ENCODE results near the gene PGRMC2.
A peak's percentile ranks its signal among the peaks of the same experiment; 100 is the strongest.

PGRMC2 gene

GRCh38 chr4:128309585-128309984 lies 22.0 kb upstream of the PGRMC2 start:
- Mint-ChIP-seq H3K9me3 (no peaks in the 10 kb centered on the region), H3K4me3 (no peak overlapping the region), H3K36me3 (ENCODE audit: low read depth) (peaks cover 16% of the 10 kb centered on the region), H3K27me3 (no peaks in the 10 kb centered on the region), H3K27ac (no peak overlapping the region), H3K4me1 (ENCODE audit: low read depth) (no peaks in the 10 kb centered on the region)
- no peak for DNase-seq

DNA sequence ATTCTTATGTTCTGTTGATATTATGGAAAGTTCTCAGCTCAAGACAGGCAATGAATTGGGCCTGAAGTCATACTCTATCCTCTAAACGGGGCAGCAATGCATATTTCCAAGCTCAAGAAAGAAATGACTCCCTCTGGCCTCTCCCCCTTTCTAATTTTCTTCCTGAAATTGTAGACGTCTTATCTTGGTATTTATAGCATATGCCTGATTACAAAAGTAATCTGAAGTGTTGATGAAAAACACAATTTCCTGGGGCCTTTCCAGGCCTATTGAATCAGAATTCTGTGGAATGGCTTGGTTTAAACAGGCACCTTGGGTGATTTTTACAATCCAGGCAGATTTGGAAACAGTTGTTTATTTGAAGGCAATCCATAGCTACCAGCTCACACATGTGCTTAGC lies 21.4 kb upstream of the PGRMC2 start:
- no peak for DNase-seq
- Mint-ChIP-seq H3K9me3 (no peaks in the 10 kb centered on the region), H3K4me3 (no peak overlapping the region), H3K4me1 (ENCODE audit: low read depth) (no peaks in the 10 kb centered on the region), H3K27ac (no peak overlapping the region), H3K27me3 (no peaks in the 10 kb centered on the region), H3K36me3 (ENCODE audit: low read depth) (peaks cover 17% of the 10 kb centered on the region)

DNA sequence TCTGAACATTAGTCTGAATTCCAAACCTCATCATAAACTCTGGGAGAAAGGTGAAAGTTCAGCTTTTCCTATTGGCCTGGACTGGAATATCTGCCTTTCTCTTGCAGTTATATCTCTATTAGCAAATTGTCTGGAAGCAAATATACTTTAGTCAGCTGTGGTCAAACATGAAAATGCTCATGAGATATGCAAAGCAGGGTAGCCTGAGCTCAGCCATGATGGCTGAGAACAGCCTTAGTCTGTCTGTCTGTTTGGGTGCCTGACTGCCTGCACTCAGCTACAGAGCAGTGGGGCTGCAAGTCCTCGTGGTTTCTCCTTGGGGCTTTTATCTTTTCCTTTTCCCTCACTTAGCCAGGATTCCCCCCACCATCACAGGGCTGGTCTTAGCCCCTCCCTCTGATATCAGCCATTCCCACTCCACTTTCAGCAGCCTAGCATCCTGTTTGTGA lies 19.5 kb upstream of the PGRMC2 start:
- Mint-ChIP-seq H3K4me1 (ENCODE audit: low read depth) (no peaks in the 10 kb centered on the region), H3K36me3 (ENCODE audit: low read depth) (peaks cover 20% of the 10 kb centered on the region), H3K27me3 (no peaks in the 10 kb centered on the region), H3K27ac (peak overlapping the region; percentile 11), H3K4me3 (no peak overlapping the region), H3K9me3 (no peaks in the 10 kb centered on the region)
- no peak for DNase-seq

DNA sequence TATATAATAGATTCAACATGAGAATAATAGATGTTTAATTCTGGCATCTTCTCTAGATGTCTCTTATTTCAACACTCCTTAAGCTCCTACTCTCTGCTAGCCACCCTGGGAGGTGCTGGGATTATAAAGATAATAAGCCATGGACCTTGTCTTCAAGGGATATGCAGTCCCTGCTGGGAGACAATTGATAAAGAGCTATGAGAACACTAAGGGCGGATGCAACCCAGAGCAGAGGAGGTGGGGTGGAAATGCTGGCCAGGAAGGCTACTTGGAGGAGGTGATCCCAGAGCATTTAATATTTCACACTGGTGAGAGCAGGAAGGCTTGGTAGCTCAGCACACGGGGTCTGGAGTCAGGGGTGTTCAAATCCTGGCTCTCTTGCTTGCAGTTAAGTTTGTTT lies 18.3 kb upstream of the PGRMC2 start:
- Mint-ChIP-seq H3K36me3 (ENCODE audit: low read depth) (peaks cover 26% of the 10 kb centered on the region), H3K9me3 (no peaks in the 10 kb centered on the region)

GRCh38 chr4:128303986-128304385 lies 16.4 kb upstream of the PGRMC2 start:
- Mint-ChIP-seq H3K9me3 (no peaks in the 10 kb centered on the region), H3K27me3 (no peaks in the 10 kb centered on the region), H3K36me3 (ENCODE audit: low read depth) (peaks cover 27% of the 10 kb centered on the region), H3K27ac (no peak overlapping the region), H3K4me3 (no peak overlapping the region), H3K4me1 (ENCODE audit: low read depth) (no peaks in the 10 kb centered on the region)
- DNase-seq = no peak

More for the DNA sequence above, 18.3 kb upstream of the PGRMC2 start:
- Mint-ChIP-seq H3K4me1 (ENCODE audit: low read depth) (no peaks in the 10 kb centered on the region), H3K27ac (no peak overlapping the region), H3K27me3 (no peaks in the 10 kb centered on the region), H3K4me3 (no peak overlapping the region)
- no peak for DNase-seq

DNA sequence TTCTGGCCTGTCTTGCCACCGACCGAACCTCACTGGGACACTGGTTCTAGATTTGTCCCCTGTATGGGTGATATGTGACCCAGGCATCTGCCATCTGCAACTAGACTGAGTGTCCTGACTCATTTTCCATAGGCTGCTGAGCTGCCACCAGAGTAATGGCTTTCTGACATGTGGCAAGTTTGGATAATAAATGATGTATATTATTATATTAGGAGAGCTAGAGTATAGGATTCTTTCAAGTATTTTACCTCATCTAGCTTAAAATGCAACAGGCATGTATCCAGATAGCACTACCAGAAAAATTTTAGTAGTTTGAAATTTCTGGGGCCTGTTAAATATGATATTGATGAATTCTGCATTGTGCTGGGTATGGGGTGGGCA lies 15.8 kb upstream of the PGRMC2 start:
- Mint-ChIP-seq H3K36me3 (ENCODE audit: low read depth) (peaks cover 26% of the 10 kb centered on the region), H3K4me1 (ENCODE audit: low read depth) (no peaks in the 10 kb centered on the region), H3K4me3 (no peak overlapping the region), H3K27ac (no peak overlapping the region), H3K27me3 (no peaks in the 10 kb centered on the region), H3K9me3 (no peaks in the 10 kb centered on the region)
- DNase-seq = no peak

GRCh38 chr4:128301979-128302378 lies 14.4 kb upstream of the PGRMC2 start:
- no peak for DNase-seq
- no peak overlapping the region for H3K27ac Mint-ChIP-seq
- no peaks in the 10 kb centered on the region for H3K27me3 Mint-ChIP-seq
- H3K4me3 Mint-ChIP-seq = no peak overlapping the region
- H3K36me3 Mint-ChIP-seq (ENCODE audit: low read depth) = peaks cover 26% of the 10 kb centered on the region
- H3K9me3 Mint-ChIP-seq = no peaks in the 10 kb centered on the region
- H3K4me1 Mint-ChIP-seq (ENCODE audit: low read depth) = no peaks in the 10 kb centered on the region

DNA sequence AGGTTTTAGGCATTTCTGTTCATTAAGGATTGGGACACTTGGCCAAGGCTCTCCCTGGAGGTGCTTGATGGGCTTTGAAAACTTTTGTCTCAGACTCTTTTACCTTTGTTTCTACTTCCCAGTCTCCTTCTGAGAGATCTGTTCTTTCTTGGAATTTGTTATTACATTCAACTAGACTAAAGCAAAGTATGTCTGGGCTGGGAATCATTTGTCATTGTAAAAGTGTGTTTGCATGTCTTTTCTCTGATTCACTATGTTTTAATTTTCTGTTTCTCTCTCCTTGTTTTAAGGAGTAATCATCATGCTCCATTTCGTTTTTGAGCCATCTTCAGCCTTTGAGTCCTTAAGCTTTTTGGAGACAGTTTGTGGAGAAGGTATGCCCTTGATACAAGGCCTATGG lies 12.2 kb upstream of the PGRMC2 start:
- Mint-ChIP-seq H3K36me3 (ENCODE audit: low read depth) (peaks cover 24% of the 10 kb centered on the region), H3K27me3 (no peaks in the 10 kb centered on the region), H3K4me3 (no peak overlapping the region), H3K9me3 (no peaks in the 10 kb centered on the region), H3K27ac (no peak overlapping the region), H3K4me1 (ENCODE audit: low read depth) (no peaks in the 10 kb centered on the region)
- no peak for DNase-seq

DNA sequence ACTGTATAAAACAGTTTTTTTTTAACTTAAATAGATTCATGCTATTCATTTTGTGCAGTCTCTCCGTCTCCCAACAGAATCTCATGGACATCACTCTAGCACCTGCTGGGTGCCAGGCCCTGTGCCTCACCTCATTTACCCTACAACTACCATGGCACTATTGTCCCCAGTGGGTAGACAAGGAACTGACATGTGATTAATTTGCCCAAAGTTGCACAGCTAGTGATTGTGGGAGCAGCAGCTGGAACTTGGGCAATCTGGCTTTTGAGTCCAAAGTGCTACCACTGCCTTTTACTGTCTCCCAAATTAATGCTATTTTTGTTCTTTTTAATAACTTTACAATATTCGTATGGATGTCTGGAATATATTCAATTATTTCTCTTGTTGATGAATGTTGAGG lies 11.2 kb upstream of the PGRMC2 start:
- no peak overlapping the region for H3K4me3 Mint-ChIP-seq
- H3K4me1 Mint-ChIP-seq (ENCODE audit: low read depth) = no peaks in the 10 kb centered on the region
- H3K36me3 Mint-ChIP-seq (ENCODE audit: low read depth) = peaks cover 21% of the 10 kb centered on the region
- no peak overlapping the region for H3K27ac Mint-ChIP-seq
- no peak for DNase-seq
- no peaks in the 10 kb centered on the region for H3K27me3 Mint-ChIP-seq
- no peaks in the 10 kb centered on the region for H3K9me3 Mint-ChIP-seq

- Mint-ChIP-seq H3K9me3 (no peaks in the 10 kb centered on the region), H3K27me3 (no peaks in the 10 kb centered on the region), H3K36me3 (ENCODE audit: low read depth) (peaks cover 19% of the 10 kb centered on the region), H3K4me1 (ENCODE audit: low read depth) (no peaks in the 10 kb centered on the region), H3K27ac (no peak overlapping the region), H3K4me3 (no peak overlapping the region)
- no peak for DNase-seq
Measured at GRCh38 chr4:128298146-128298758, 10.6 kb upstream of the PGRMC2 start.

DNA sequence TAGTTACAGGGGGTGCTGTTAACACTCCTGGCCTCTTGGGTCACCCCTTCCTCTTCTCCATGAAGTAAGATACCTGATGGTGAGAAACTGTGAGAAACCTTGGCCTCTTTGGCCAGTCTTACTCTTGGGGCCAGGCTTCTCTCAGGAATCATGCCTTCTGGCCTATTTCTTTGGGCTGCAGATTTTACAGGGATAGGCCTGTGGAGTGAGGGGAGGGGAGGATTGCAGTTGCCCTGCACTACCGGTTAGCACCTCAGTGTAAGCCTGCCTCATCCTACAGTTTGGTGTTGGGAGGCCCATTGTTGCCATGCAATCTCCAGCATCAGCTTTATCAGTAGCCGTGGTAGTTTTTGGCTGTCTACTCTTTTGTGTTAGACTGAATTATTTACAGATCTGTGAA lies 7.6 kb upstream of the PGRMC2 start:
- Mint-ChIP-seq H3K36me3 (ENCODE audit: low read depth) (peaks cover 8% of the 10 kb centered on the region), H3K27ac (no peak overlapping the region), H3K9me3 (no peaks in the 10 kb centered on the region), H3K4me1 (ENCODE audit: low read depth) (peaks cover 4% of the 10 kb centered on the region), H3K4me3 (no peak overlapping the region), H3K27me3 (no peaks in the 10 kb centered on the region)
- DNase-seq = no peak

GRCh38 chr4:128294464-128294863 lies 6.9 kb upstream of the PGRMC2 start:
- Mint-ChIP-seq H3K9me3 (no peaks in the 10 kb centered on the region), H3K4me1 (ENCODE audit: low read depth) (peaks cover 6% of the 10 kb centered on the region), H3K27ac (no peak overlapping the region), H3K4me3 (no peak overlapping the region), H3K27me3 (no peaks in the 10 kb centered on the region), H3K36me3 (ENCODE audit: low read depth) (peaks cover 5% of the 10 kb centered on the region)
- no peak for DNase-seq

- no peak overlapping the region for H3K4me3 Mint-ChIP-seq
- peaks cover 10% of the 10 kb centered on the region for H3K36me3 Mint-ChIP-seq (ENCODE audit: low read depth)
- no peaks in the 10 kb centered on the region for H3K27me3 Mint-ChIP-seq
- peaks cover 14% of the 10 kb centered on the region for H3K4me1 Mint-ChIP-seq (ENCODE audit: low read depth)
- H3K27ac Mint-ChIP-seq = no peak overlapping the region
- no peak for DNase-seq
- no peaks in the 10 kb centered on the region for H3K9me3 Mint-ChIP-seq
Measured at GRCh38 chr4:128292349-128292748, 4.7 kb upstream of the PGRMC2 start.

DNA sequence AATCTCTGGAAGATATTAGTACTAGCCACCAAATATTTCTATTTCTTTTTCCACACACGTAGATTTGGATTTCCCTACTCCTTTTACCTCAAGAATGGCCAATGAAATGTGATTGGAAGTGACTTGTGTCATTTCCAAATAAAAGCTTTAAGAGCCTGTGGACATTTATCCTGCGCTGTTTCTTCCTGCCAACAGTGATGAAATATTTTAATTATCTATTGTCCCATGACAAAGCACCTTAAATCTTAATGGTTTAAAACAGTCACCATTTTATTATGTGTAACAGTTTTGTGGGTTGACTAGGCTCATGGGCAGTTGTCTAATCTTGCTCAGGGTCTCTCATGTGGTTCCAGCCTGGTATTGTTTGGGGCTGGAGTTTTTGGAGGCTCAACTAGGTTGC lies 3.5 kb upstream of the PGRMC2 start:
- Mint-ChIP-seq H3K36me3 (ENCODE audit: low read depth) (peaks cover 15% of the 10 kb centered on the region), H3K4me3 (no peak overlapping the region), H3K27ac (no peak overlapping the region)

GRCh38 chr4:128290526-128290925 lies 2.9 kb upstream of the PGRMC2 start:
- H3K4me1 Mint-ChIP-seq (ENCODE audit: low read depth) = peaks cover 23% of the 10 kb centered on the region
- H3K4me3 Mint-ChIP-seq = no peak overlapping the region
- H3K27ac Mint-ChIP-seq = no peak overlapping the region
- H3K36me3 Mint-ChIP-seq (ENCODE audit: low read depth) = peaks cover 21% of the 10 kb centered on the region
- no peaks in the 10 kb centered on the region for H3K9me3 Mint-ChIP-seq
- H3K27me3 Mint-ChIP-seq = no peaks in the 10 kb centered on the region
- DNase-seq = no peak

More for the DNA sequence above, 3.5 kb upstream of the PGRMC2 start:
- Mint-ChIP-seq H3K4me1 (ENCODE audit: low read depth) (peaks cover 17% of the 10 kb centered on the region), H3K27me3 (no peaks in the 10 kb centered on the region), H3K9me3 (no peaks in the 10 kb centered on the region)
- no peak for DNase-seq

Measured in activated T-cell treated with anti-CD3 and anti-CD28 coated beads, Interleukin-2, amount 50 U/mL, for 24 hours (primary cell).